Measurements from ENCODE around the gene NXPE3.

Gene NXPE3

GRCh38 chr3:101828276-101828675 is 49.3 kb downstream of the NXPE3 start:
- in situ Hi-C loops (cut with MboI; ENCODE audit: low pct_unique_long_range_greater_than_20kb, low sequenced_read_pairs, unreplicated experiment), result no loop called here
- no peak for DNase-seq (ENCODE audit: low spot score)
- no peak for TF ChIP-seq CTCF (IDR thresholded peaks at IDR 0.05; ENCODE audit: extremely low read depth, insufficient read depth, missing control alignments)

- in situ Hi-C loops (cut with MboI; ENCODE audit: low pct_unique_long_range_greater_than_20kb, low sequenced_read_pairs, unreplicated experiment), result no loop called here
- TF ChIP-seq CTCF (IDR thresholded peaks at IDR 0.05; ENCODE audit: extremely low read depth, insufficient read depth, missing control alignments), result no peak
- no peak for DNase-seq (ENCODE audit: low spot score)
These were observed 49.9 kb downstream of the NXPE3 start for GRCh38 chr3:101828691-101829436.

GRCh38 chr3:101829437-101829830 is 50.4 kb downstream of the NXPE3 start:
- TF ChIP-seq CTCF (IDR thresholded peaks at IDR 0.05; ENCODE audit: extremely low read depth, insufficient read depth, missing control alignments), result no peak
- in situ Hi-C loops (cut with MboI; ENCODE audit: low pct_unique_long_range_greater_than_20kb, low sequenced_read_pairs, unreplicated experiment), result no loop called here
- no peak for DNase-seq (ENCODE audit: low spot score)

- in situ Hi-C loops (cut with MboI; ENCODE audit: low pct_unique_long_range_greater_than_20kb, low sequenced_read_pairs, unreplicated experiment), result no loop called here
- DNase-seq (ENCODE audit: low spot score), result no peak
- TF ChIP-seq CTCF (IDR thresholded peaks at IDR 0.05; ENCODE audit: extremely low read depth, insufficient read depth, missing control alignments), result no peak
These were observed 50.9 kb downstream of the NXPE3 start for GRCh38 chr3:101829874-101830273.

- in situ Hi-C loops (cut with MboI; ENCODE audit: low pct_unique_long_range_greater_than_20kb, low sequenced_read_pairs, unreplicated experiment), result no loop called here
- no peak for DNase-seq (ENCODE audit: low spot score)
- TF ChIP-seq CTCF (IDR thresholded peaks at IDR 0.05; ENCODE audit: extremely low read depth, insufficient read depth, missing control alignments), result no peak
These were observed 54.5 kb downstream of the NXPE3 start for GRCh38 chr3:101833446-101833974.

GRCh38 chr3:101835676-101836075 is 56.7 kb downstream of the NXPE3 start:
- TF ChIP-seq CTCF (IDR thresholded peaks at IDR 0.05; ENCODE audit: extremely low read depth, insufficient read depth, missing control alignments), result no peak
- DNase-seq (ENCODE audit: low spot score), result no peak
- in situ Hi-C loops (cut with MboI; ENCODE audit: low pct_unique_long_range_greater_than_20kb, low sequenced_read_pairs, unreplicated experiment), result no loop called here

All from GM13977 (cell line).